Activated CD4-positive, alpha-beta T cell treated with anti-CD3 and anti-CD28 coated beads, Interleukin-2, amount 50 U/mL, for 4 hours (primary cell): ENCODE measurements around the gene CCNK.

ENCODE experiments used
- DNase-seq, 2 experiments: peaks; one replicate each; pipeline ENCODE4 v3.0.0-alpha.2; 2020

CCNK gene

DNA sequence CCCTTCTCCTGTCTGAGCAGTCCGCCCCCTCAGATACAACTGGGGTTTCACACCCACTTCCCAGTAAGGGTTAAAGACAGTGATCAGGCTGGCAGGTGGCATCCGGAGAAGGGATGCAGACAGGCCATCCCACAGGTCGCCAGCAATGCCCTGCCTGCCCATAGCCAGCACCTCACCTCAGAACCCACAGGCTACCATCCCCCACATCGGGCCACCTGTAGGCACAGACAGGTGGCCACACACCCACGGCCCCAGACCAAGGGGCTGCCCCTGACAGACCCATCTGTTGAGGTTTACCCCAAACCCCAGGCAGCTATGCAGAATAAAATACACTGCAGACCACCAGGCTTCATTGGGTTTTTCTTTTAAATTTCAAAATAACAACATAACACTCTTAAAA lies 57.5 kb downstream of the CCNK start:
- DNase-seq = no peak

DNA sequence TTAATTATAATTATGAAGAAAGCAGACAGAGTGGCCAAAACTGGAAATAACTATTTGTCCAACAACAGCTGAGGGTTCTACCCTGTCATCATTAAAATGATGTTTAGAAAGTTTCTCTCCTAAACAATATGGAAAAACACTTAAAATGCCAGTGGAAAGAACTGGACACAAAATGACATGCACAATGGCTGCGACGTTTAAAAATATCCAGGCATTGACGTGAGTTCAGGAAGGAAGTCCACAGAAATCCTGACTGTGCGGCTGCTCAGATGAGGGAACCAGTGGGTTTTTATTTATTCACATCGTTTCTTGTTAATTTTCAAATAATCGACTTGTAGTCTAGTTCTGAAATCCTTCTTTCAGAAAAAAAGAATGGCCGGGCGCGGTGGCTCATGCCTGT lies 58.3 kb downstream of the CCNK start:
- DNase-seq = no peak

DNA sequence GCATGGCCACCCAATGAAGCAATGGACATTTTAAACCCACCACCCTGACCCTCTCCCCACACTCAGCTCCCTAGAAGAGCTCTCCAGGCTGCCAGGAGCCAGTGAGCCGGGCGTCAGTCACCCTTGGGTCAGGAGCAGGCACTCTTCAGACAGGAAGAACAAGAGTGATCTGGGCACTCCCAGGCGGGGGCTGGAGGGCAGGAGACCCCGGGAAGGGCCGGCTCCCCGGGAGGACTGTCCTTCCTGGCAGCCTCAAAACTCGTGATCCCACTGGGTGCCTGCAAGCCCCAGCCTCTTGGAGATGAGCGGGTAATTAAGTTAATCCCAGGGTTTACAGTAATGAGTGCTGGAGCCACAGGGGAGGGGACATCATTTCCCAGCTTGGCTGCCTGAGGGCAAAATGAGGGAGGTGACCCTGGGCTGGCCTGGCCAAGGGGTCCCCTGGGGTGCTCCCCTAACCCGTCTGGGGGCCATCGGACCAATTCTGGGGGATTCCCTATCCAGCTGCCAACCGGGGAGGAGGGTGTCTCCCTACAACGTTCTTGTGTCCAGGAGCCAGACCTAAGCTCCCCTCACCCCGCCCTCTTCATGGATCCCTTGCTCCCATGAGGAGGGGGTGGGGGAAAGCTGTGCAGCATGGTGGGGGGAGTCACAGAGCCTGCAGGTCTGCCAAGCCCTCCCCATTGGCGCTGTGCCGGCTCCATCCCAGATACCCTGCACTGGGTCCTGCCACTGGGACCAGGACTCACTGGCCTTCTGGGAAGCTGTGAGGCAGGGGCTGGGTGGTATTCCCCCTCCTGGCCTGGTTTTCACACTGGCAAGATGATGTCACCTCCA lies 59.2 kb downstream of the CCNK start:
- DNase-seq = no peak

DNA sequence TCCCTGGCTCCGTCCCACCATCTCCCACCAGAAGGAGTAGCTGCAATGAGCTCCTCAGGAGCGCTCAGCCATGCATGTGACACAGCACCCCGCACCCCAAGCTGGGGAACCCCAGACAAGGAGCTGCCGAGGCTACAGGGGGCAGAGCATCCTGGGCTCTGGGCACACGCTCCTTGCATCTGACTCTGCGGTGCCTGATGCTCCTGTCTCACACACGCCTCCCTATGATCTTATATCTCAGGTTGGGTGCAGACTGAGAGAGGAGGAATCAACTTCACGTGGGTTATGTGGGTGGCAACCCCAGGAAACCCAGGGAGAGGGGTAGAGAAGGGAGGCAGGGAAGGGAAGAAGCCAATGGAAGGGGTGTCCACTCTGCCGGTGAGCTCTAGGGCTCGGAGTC lies 60.0 kb downstream of the CCNK start:
- no peak for DNase-seq

DNA sequence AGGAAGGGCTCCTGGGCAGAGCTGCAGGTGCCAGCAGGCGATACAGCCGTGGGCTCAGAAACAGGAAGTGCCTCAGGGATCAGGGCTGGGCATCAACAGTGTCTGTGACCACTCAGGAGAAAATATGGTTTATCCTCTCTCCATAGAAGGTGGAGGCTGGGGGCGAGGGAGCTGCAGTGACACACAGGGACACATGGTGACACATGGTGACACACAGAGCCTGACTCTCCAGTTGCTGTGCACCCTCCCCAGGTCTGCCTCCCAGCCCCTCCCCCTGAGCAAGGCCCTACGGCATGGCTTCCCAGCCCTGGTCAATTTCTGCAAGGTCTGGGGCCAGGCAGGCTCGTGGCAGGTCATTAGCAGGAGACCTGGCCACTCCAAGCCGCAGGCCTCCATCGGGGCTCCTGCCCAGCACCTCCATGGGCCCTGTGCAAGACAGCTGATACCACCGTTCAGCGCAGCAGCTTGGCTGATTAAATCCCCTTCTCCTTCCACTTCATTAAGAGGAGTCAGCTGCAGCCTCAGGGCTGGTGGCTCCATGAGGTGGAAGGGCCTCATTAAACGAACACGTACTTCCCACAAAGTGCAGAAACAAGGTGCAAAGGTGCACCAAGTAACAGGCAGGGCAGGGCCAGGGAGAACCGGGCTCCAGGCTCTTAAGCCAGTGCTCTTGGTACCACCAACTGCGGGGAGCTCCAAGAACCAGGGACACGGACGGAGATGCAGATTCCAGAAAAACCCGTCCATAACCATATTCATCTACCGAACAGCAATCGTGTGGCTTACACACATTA lies 60.7 kb downstream of the CCNK start:
- DNase-seq = no peak

DNA sequence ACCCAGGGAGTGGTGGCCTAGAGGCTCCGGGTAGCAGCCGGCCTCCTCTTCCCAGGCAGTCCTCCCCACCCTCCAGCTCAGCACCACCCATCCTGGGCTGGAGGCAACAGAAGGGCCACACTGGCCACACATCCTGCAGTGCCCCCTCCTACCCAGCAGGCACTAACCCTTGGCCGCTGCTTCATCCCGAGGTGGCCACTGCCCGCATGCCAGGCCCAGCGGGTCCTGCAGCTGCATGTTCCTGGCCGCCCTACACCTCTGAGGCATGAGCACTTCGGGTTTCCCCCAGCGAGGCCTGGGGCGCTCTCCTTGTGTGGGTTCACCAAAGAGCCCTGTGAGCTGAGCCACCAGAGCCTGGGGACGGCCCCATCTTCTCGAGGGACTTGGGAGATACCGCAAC lies 61.4 kb downstream of the CCNK start:
- no peak for DNase-seq

DNA sequence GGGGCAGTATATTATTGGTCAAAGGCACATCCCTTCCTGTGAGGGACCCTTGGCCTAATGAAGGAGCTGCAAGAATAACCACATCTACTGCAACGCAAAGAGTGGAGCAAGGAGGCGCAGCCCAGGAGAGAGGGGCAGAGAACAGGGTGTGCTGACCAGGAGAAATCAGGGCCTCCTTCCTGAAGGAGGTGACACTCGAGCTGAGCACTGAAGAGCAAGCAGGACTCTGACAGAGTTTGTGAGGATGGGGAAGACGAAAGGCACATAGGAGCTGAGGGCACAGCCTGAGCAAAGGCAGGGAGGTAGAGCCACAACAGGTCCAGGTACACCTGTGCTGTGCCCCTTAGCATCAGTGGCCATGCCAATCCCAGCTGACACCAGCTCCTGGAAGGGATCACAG lies 62.2 kb downstream of the CCNK start:
- DNase-seq = no peak

DNA sequence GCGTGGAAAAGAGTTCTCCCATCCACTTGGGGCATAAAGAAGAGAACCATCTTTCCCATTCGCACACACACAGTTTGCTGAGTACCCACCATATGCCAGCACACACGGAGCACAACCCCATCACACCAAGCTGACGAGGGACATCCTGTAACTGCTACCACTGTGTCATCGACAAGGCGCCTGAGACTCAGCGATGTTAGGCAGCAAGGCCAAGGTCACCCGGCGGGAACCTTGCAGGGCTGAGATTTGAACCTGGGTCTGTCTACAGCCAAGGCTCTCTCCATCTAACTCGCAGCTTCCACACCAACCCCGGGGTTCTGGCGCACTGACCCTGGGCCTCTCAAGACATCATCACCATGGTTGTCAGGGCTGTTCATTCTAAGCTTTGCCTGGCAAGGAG lies 62.8 kb downstream of the CCNK start:
- no peak for DNase-seq

DNA sequence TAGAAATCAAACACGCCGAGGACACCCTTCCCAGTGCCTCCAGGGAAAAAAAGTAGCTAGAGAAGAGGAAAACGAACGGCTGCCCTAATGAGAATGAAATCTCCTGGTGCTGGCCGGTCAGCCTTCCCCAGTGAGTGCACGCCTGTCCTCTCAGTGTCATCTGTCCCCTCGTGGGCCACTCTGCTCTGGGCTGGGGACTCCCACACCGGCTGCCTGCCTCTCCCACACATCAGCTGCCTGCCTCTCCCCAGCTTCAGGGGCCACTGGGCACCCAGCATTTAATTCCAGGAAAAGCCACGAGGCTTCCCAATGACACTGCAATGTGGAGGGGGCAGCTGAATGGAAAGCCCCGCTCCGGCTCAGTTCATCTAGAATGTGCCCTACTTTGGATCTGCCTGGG lies 63.8 kb downstream of the CCNK start:
- DNase-seq = no peak

DNA sequence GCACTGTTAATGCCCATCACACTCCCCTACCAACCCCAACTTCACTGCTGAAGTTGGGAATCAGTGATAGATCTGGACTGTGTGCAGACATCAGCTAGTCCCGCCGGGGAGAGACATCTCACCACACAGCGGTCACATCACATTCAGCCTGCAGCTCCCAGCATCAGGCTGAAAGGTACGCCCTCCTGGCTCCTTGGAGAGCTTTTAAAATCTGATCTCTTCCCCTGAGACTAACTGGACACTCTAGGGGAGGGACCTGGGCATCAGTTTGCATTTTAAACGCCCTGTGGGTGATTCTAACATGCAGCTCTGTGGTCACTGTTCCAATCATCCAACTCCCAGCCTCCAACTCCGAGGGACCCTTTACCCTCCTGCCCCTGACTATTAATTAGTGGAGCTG lies 64.4 kb downstream of the CCNK start:
- DNase-seq = no peak

DNA sequence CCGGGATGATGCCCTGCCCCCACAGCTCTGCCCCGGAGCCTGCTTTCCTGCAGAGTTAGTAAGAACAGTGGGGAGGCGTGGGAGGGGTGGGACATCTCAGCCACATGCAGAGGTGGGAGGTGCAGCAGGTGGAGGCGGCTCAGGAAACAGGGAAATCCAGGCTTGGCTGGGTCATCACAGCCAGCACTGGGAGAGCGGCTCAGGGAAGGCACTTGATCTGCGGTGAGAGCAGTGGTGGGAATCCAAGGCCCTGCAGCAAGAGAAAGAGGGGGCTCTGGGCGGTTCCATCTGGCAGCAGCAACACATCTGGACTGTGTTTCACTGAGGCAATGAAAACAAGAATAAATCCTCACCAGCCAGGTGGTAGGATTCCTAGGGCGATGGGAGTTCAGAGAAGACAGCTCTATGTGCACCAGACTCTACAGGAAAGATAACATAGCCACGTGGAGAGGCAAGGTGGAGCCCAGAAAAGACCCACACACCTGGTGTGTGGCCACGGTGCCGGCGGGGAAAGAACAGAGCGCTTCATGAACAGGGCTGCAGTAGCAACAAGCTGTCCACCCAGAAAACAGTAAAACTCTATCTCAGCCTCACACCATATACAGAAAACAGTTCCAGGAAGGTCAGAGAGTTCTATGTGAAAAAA lies 65.1 kb downstream of the CCNK start:
- no peak for DNase-seq

DNA sequence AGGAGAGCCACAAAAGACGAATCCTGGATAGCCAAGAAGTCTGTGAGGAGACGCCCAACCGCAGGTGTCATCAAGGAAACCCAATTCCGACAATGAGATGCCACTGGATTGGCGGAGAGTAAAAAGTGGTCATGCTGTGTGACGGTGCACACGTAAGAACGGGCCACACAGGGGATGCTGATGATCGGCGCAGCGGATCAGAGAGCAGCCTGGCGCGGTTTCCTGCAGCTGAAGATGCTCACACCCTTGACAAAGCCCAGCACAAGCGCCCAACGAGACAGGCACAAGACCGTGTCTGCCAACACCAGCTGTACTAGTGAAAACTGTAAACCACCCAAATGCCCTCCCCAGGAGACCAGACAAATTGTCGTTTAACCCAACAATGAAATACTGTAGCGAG lies 67.0 kb downstream of the CCNK start:
- no peak for DNase-seq

DNA sequence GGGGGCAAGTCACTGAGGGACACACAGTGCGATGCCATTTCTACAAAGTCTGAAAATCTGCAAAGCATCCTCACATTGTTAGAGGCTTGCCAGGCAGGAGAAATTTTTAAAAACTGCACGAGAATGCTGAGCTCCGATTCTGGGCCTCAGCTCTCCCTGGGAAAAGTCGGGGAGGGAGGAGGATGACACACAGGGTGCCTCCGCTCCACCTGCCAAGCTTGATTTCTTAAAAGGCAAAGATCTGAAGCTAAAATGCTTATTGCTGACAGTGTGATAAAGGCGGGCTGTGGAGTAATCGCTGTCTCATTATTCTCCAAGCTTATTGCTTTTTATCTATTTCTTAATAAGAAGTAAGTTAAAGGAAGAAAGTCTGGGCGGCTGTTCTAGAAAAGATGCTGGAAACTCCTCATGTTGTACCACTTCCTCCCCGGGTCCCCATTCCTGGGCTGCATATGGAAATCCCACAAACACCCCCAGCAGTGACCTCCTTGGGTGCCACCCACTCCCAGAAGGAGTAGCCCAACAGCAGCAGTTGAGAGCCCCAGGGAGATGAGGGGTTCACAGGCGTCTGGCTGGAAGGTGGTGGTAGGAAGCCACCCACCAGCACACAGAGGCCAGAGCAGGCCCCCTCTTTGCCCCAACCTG lies 67.8 kb downstream of the CCNK start:
- no peak for DNase-seq

DNA sequence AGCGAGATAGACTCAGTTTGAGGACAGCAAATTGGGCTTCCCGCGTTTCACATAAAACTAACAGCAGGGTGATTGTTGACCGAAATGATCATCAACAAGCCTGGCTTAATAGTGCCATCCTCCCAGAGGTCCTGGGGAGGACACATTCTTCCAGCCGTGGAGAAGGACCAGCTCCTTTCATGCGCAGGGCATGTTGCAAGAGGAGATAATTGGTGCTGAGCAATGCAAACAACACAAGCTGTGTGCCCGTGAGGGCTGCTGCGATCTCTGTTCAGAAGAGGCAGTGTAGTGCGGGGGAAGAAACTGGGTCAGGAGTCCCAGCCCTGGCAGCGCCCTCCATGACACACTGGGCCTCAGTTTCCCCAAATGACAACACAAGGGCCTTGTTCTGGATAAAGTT lies 68.5 kb downstream of the CCNK start:
- DNase-seq = no peak

DNA sequence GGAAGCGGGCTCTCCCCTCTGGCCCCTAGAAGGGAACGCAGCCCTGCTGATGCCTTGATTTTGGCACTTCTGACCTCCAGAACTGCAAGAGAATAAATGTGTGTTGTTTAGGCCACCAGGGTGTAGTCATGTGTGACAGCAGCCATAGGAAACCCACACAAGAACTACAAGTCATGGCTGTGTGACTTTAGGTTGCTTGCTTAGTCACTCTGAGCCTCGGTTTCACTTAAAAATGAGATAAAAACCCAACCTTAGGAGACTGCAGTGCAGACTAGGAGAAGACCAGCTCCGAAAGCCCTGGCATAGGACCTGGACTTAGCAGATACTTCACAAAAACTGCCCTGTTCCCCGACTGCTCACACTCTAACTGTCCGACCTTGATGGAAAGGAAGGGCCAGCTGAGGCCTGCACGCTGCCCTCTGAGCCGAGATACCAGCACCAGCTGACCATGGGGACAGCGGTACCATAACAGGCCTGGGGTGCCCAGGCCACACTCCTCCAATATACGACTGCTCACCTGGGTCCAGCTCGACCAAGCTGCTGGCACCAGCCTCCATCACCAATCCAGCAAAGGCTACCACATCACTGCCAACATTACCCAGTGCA lies 69.3 kb downstream of the CCNK start:
- DNase-seq = no peak

DNA sequence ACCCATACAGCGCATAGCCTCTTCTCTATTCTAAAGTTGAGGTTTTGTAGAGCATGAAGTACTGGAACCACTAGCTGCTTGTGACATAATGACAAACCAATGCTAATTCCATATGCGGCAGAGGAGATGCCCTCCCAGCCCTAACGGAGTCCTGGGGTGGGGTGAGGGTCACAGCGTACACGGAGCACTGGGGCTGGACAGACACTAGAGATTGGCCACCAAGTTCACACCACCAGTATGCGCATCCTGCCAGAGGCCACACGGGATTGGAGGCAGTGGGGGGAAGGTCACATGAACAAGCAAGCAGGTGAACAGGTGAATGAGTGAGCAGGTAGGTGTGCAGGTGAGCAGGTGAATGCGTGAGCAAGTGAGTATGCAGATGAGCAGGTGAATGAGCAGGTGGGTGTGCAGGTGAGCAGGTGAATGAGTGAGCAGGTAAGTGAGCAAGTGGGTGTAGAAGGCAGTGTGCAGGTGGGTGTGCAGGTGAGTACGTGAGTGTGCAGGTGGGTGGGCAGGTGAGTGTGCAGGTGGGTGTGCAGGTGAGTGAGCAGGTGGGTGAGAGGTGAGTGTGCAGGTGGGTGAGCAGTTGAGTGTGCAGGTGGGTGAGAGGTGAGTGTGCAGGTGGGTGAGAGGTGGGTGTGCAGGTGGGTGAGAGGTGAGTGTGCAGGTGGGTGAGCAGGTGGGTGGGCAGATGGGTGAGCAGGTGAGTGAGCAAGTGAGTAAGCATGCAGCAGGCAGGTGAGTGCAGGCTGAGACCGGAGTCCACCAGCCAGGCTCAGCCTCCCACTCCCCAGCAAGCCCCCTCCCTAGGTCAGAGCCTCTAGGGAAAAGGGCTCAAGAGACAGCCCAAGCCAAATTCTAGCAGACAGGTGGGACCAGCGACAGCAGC lies 70.1 kb downstream of the CCNK start:
- no peak for DNase-seq

DNA sequence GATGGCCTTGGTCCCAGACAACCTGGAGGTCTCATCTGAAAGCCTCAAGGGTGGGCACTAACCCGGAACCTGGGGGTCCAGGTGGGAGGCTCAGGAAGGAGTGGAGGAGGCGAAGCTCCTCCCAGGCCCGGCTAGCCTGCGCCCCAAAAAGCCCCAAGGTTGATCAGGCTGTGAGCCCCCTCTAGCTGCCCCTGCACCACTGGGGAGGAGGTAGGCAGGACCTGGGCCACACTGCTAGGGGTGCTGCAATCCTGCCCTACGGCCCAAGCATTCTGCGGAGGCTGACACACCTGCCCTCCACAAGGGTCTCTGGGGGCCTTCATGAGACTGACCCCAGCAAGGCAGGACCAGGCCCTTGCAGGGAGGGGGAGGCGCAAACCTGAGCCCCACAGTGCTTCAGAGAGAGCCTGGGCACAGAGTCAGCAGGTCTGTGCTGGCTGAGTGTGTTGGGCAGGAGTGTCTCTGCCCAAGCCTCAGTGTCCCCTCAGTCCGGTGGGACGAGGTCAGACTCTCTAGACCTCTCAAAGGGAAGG lies 70.9 kb downstream of the CCNK start:
- no peak for DNase-seq

DNA sequence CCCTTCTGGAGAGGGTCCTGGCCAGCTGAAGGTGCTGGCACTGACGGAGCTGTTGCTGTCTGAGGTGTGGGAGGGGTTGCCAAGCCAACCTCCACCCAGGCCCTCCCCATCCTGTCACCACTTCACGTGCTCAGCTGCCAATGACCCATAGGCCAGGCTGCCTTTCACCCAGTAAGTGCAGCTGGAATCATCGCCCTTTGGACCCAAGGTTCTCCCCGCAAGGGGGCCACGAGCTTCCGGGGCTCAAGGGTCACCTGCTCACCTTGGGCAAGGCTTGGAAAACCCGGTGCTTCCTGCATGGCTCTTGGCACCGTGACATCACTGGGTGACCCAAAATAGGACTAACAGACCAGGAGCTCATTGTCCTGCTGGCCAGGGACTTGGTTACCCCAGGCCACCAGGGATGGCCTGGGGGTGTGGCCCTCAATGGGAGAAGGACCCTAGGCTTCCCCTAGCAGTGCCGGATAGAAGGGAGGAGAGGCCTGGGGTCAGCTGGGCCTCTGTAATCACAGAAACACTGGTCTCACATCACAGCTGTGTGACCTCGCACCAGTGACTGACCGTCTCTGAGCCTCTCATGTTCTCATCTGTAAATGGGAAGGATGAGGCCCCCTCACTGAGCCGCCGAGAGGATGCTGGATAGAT lies 71.5 kb downstream of the CCNK start:
- DNase-seq = no peak

DNA sequence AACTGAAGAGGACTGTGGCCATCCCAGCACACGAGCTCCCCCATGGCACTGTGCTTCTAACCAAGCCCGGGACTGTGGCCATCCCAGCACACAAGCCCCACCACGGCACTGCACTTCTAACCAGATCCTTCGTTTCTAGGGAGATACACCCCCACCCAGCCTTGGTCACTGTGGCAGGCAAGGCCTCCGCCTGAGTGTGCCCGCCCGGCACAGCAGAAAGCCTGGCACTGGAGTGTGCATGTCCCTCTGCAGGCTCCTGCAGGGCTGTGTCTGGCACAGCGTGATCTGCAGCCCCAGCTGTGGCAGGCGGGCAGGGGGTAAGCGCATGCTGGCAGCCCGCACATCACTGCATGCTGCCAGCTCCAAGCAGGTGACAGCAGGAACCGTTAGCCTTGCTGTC lies 73.0 kb downstream of the CCNK start:
- DNase-seq = no peak

DNA sequence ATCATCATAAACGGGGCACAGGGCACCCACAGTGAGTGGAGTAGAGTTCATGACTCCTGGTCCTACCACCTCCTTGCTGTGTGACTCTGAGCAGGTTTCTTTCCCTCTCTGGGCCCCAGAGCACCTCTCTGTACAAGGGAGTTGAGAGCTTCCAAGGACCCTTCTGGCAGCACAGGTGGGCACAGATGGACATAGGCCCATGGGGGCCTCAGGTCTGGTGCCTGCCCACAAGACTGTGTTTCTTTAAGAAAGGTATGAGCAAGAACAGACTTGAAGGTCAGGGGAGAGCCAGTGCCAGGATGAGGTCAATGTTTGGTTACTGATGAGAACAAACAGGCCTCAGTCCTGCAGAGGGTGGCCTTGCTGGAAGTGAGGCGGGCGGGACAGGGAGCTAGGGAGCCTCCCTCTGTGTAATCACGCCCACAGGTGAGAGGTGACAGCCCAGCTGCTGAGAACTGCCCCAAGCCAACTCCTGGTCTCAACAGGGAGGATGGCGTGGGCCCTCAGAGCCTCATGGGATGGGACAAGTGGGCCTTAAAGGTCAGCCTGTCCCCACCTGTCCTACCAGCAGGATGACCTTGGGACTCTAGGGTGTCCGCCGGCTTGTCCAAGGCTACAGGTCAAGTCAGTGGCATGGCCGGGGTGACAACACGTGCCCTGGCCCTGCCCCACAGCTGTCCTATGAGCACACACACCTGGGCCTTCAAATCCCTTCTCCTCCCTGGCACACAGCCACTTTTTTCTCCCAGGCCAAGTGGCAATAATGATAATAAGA lies 73.7 kb downstream of the CCNK start:
- no peak for DNase-seq
